ENCODE measurements around the gene CYLD. TPM values are rescaled to one million over a fixed set of nuclear protein-coding genes. Genes with fewer than 3 reads are reported as not detected.

Gene CYLD
- total RNA-seq, 2 experiments from 2014 or later, result 360 to 373 TPM

GRCh38 chr16:50774960-50775359 lies 33.1 kb downstream of the CYLD start:
- no peaks in the 10 kb centered on the region for H3K9me3 Mint-ChIP-seq
- no peak for TF ChIP-seq CTCF (IDR thresholded peaks at IDR 0.05)
- H3K27ac Mint-ChIP-seq, result peak overlapping the region; percentile 67
- no peak overlapping the region for H3K27ac ChIP-seq (ENCODE audit: low read depth in 1 of 2, low read length in 2 of 2)
- no peaks in the 10 kb centered on the region for H3K9me3 ChIP-seq (ENCODE audit: control insufficient read depth in 1 of 2, insufficient read depth in 1 of 2, low read length in 2 of 2)
- ChIA-PET POLR2A (interaction anchor here (1.2 kb wide), 1 partner anchor 33 kb away, joined by 4 read pairs; the partner anchor contains the start of gene CYLD), CTCF (interaction anchor here (0.9 kb wide), 1 partner anchor 31 kb away, joined by 3 read pairs; no protein-coding TSS in a partner anchor)
- H3K36me3 ChIP-seq (ENCODE audit: insufficient read depth, low read length), result peaks cover 86% of the 10 kb centered on the region
- intact Hi-C loops (cut with DNase I, micrococcal nuclease), result no loop called here
- peaks cover 100% of the 10 kb centered on the region for H3K36me3 Mint-ChIP-seq (ENCODE audit: low read depth)
- no peaks in the 10 kb centered on the region for H3K27me3 Mint-ChIP-seq
- ATAC-seq (ENCODE audit: poor library complexity) (no peak), DNase-seq (no peak)
- H3K4me3 ChIP-seq (ENCODE audit: low read length), result no peak overlapping the region
- H3K4me3 Mint-ChIP-seq, result no peak overlapping the region
- no peaks in the 10 kb centered on the region for H3K27me3 ChIP-seq (ENCODE audit: control insufficient read depth in 1 of 2, insufficient read depth in 2 of 2, low read length in 2 of 2)
- peaks cover 8% of the 10 kb centered on the region for H3K4me1 ChIP-seq (ENCODE audit: insufficient read depth, low read length)
- peaks cover 88% of the 10 kb centered on the region for H3K4me1 Mint-ChIP-seq (ENCODE audit: low read depth)

- H3K27me3 ChIP-seq (ENCODE audit: control insufficient read depth in 1 of 2, insufficient read depth in 2 of 2, low read length in 2 of 2), result no peaks in the 10 kb centered on the region
- DNase-seq, result no peak
- no peak overlapping the region for H3K4me3 ChIP-seq (ENCODE audit: low read length)
- peak; percentile 39 for ATAC-seq (ENCODE audit: poor library complexity)
- H3K27ac ChIP-seq (ENCODE audit: low read depth in 1 of 2, low read length in 2 of 2), result no peak overlapping the region
- ChIA-PET CTCF (interaction anchor here (1.0 to 2.3 kb wide), 4 partner anchors 8 to 111 kb away, joined by 3 to 17 read pairs (median 6); no protein-coding TSS in a partner anchor), POLR2A (interaction anchor here (1.3 to 1.9 kb wide), 2 partner anchors 18 to 31 kb away, joined by 3 to 7 read pairs; no protein-coding TSS in a partner anchor)
- H3K36me3 ChIP-seq (ENCODE audit: insufficient read depth, low read length), result peaks cover 86% of the 10 kb centered on the region
- H3K9me3 ChIP-seq (ENCODE audit: control insufficient read depth in 1 of 2, insufficient read depth in 1 of 2, low read length in 2 of 2), result no peaks in the 10 kb centered on the region
- Mint-ChIP-seq H3K27me3 (no peaks in the 10 kb centered on the region), H3K27ac (peak overlapping the region; percentile 67), H3K36me3 (ENCODE audit: low read depth) (peaks cover 100% of the 10 kb centered on the region), H3K4me3 (no peak overlapping the region), H3K4me1 (ENCODE audit: low read depth) (peaks cover 89% of the 10 kb centered on the region), H3K9me3 (no peaks in the 10 kb centered on the region)
- intact Hi-C loops (cut with DNase I, micrococcal nuclease), result no loop called here
- TF ChIP-seq CTCF (IDR thresholded peaks at IDR 0.05), result no peak
- H3K4me1 ChIP-seq (ENCODE audit: insufficient read depth, low read length), result peaks cover 18% of the 10 kb centered on the region
Observed at GRCh38 chr16:50776037-50776436, 34.2 kb downstream of the CYLD start.

- Mint-ChIP-seq H3K4me3 (no peak overlapping the region), H3K4me1 (ENCODE audit: low read depth) (peaks cover 79% of the 10 kb centered on the region), H3K27ac (peak overlapping the region; percentile 92), H3K36me3 (ENCODE audit: low read depth) (peaks cover 98% of the 10 kb centered on the region), H3K27me3 (no peaks in the 10 kb centered on the region), H3K9me3 (no peaks in the 10 kb centered on the region)
- ChIA-PET POLR2A (no interaction called here), CTCF (interaction anchor here (0.8 to 1.0 kb wide), 2 partner anchors 9 to 28 kb away, joined by 3 to 6 read pairs; no protein-coding TSS in a partner anchor)
- Histone ChIP-seq H3K27me3 (ENCODE audit: control insufficient read depth in 1 of 2, insufficient read depth in 2 of 2, low read length in 2 of 2) (no peaks in the 10 kb centered on the region), H3K4me3 (ENCODE audit: low read length) (no peak overlapping the region), H3K36me3 (ENCODE audit: insufficient read depth, low read length) (peaks cover 89% of the 10 kb centered on the region), H3K4me1 (ENCODE audit: insufficient read depth, low read length) (peaks cover 20% of the 10 kb centered on the region), H3K27ac (ENCODE audit: low read depth in 1 of 2, low read length in 2 of 2) (no peak overlapping the region), H3K9me3 (ENCODE audit: control insufficient read depth in 1 of 2, insufficient read depth in 1 of 2, low read length in 2 of 2) (no peaks in the 10 kb centered on the region)
- intact Hi-C loops (cut with DNase I, micrococcal nuclease), result no loop called here
- ATAC-seq (ENCODE audit: poor library complexity), result no peak
- no peak for DNase-seq
- TF ChIP-seq CTCF (IDR thresholded peaks at IDR 0.05), result no peak
Observed at GRCh38 chr16:50778284-50779163, 36.6 kb downstream of the CYLD start.

All from CD4-positive, alpha-beta T cell (primary cell).